IMR-90 (cell line): ENCODE results near the gene CLIC4.

Source experiments
- POLR2A ChIP-seq: IDR thresholded peaks from 2 replicates; pipeline ENCODE4 v1.6.1; 2012; ENCODE audit warnings: mild to moderate bottlenecking, low read depth, low read length
- TF ChIP-seq, protein P1 (sequence below): fragments of 150-350 bp; IDR thresholded peaks from 2 replicates; pipeline ENCODE4 v1.6.1; 2017; ENCODE audit warnings: mild to moderate bottlenecking, antibody characterized with exemption, low read length, low read depth

DNA sequence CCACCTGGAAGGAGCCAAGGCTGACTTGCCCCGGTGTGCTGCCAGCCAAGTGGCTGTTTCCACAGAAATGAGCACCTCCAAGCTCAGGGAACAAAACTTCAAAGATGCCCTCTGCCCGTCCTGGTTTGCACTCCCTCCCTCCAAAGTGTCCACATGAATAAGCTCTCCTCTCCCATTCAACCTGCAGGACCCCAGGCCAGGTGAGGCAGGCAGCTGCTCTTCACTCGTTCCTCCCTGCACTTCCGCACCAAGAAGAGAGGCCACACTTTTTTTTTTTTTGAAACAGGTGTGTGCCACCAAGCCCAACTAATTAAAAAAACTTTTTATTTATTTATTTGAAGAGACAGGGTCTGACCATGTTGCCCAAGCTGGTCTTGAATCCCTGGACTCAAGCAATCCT lies 18.5 kb upstream of the CLIC4 start:
- TF ChIP-seq, protein P1, sequence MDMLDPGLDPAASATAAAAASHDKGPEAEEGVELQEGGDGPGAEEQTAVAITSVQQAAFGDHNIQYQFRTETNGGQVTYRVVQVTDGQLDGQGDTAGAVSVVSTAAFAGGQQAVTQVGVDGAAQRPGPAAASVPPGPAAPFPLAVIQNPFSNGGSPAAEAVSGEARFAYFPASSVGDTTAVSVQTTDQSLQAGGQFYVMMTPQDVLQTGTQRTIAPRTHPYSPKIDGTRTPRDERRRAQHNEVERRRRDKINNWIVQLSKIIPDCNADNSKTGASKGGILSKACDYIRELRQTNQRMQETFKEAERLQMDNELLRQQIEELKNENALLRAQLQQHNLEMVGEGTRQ, result no peak
- no peak for TF ChIP-seq POLR2A
